ENCODE data around the gene RELN. TPM values are rescaled to one million over a fixed set of nuclear protein-coding genes. Genes with fewer than 3 reads are reported as not detected.

Gene RELN
- total RNA-seq, 1 donor from 2014 or later, result 14.1 TPM

DNA sequence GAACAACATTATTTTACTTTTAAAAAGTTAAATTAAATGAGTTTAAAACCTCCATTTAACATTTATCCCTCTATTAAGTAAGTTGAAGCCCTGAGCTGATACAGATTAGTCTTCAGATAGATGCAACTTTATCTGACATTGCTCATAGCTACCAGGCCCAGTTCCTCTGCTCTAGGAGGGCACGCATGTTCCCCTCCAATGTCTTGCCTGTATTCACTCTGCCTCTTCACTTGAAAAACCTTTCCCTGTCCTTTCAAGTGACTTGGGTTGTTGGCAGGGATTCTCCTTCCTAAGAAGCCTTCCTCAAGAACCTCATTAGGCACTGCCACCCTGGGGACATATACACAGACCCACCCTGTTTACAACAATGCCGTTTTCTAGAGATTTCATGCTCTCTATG lies 270.4 kb downstream of the RELN start:
- H3K4me1 ChIP-seq (ENCODE audit: control insufficient read depth in 3 of 3, insufficient read depth in 3 of 3, low read length in 3 of 3), result no peaks in the 10 kb centered on the region
- H3K4me3 ChIP-seq (ENCODE audit: low read length in 3 of 3), result no peak overlapping the region
- no peaks in the 10 kb centered on the region for H3K9me3 ChIP-seq (ENCODE audit: control insufficient read depth in 3 of 3, low read length in 3 of 3)
- H3K27ac ChIP-seq (ENCODE audit: low read depth, low read length), result no peak overlapping the region
- peaks cover 0 to 6% (median 0%) of the 10 kb centered on the region in 3 donors for H3K27me3 ChIP-seq (ENCODE audit: control insufficient read depth in 3 of 3, insufficient read depth in 3 of 3, low read length in 3 of 3)
- no peak overlapping the region for H3K9ac ChIP-seq (ENCODE audit: low read depth in 1 of 3, low read length in 3 of 3)
- H3K36me3 ChIP-seq (ENCODE audit: control insufficient read depth in 3 of 3, insufficient read depth in 3 of 3, low read length in 3 of 3), result no peaks in the 10 kb centered on the region

DNA sequence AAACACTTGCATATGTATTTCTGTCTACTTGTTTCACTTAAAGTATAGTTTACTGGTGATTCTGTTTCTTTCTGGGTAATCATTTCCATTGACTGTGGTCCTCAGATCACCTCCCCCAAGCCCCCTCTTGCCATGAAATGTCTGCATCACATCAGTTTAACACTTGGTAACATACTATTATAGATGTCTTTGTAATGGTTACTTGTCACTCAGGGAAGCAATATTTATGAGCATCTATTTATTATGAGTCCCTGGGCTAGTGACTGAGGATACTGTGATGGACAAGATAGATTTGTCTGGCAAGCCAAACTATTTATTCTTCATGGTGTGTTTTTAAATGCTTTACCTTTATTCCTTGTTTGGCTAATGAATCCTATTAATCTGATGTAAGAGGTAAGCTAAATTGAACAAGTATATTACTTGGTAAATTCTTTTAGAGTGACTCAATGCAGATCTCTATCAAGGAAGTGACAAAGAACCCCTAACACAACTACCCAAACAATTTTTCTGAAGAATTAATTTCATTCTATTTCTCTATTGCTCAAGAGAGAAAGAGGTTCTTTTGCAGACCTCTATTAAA lies 270.9 kb downstream of the RELN start:
- no peak overlapping the region for H3K9ac ChIP-seq (ENCODE audit: low read depth in 1 of 3, low read length in 3 of 3)
- no peak overlapping the region for H3K4me3 ChIP-seq (ENCODE audit: low read length in 3 of 3)
- no peaks in the 10 kb centered on the region for H3K4me1 ChIP-seq (ENCODE audit: control insufficient read depth in 3 of 3, insufficient read depth in 3 of 3, low read length in 3 of 3)

DNA sequence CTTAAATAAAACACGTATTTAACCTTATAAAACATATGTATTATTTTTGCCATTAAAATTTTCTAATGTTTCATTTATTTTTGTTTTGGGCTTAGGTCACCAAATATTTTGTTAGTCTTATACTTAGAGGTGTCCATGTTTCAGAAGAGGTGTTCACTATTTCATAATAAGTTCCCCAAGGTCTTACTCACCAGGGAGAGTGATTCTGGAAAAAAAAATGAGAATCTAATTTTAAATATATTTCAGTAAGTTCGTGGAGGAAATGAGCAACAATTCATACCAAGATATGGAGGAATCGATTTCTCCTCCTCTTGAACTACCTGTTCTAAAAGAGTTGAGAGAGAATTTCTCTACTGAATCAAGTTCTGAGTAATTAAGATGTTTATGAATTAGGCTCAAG lies 271.9 kb downstream of the RELN start:
- Histone ChIP-seq H3K27ac (ENCODE audit: low read depth, low read length) (no peak overlapping the region), H3K4me1 (ENCODE audit: control insufficient read depth in 3 of 3, insufficient read depth in 3 of 3, low read length in 3 of 3) (no peaks in the 10 kb centered on the region), H3K27me3 (ENCODE audit: control insufficient read depth in 3 of 3, insufficient read depth in 3 of 3, low read length in 3 of 3) (peaks cover 0 to 6% (median 0%) of the 10 kb centered on the region in 3 donors), H3K9me3 (ENCODE audit: control insufficient read depth in 3 of 3, low read length in 3 of 3) (no peaks in the 10 kb centered on the region), H3K9ac (ENCODE audit: low read depth in 1 of 3, low read length in 3 of 3) (no peak overlapping the region), H3K36me3 (ENCODE audit: control insufficient read depth in 3 of 3, insufficient read depth in 3 of 3, low read length in 3 of 3) (no peaks in the 10 kb centered on the region), H3K4me3 (ENCODE audit: low read length in 3 of 3) (no peak overlapping the region)

More for the DNA sequence above, 270.9 kb downstream of the RELN start:
- Histone ChIP-seq H3K27me3 (ENCODE audit: control insufficient read depth in 3 of 3, insufficient read depth in 3 of 3, low read length in 3 of 3) (peaks cover 0 to 6% (median 0%) of the 10 kb centered on the region in 3 donors), H3K36me3 (ENCODE audit: control insufficient read depth in 3 of 3, insufficient read depth in 3 of 3, low read length in 3 of 3) (no peaks in the 10 kb centered on the region), H3K9me3 (ENCODE audit: control insufficient read depth in 3 of 3, low read length in 3 of 3) (no peaks in the 10 kb centered on the region), H3K27ac (ENCODE audit: low read depth, low read length) (no peak overlapping the region)

DNA sequence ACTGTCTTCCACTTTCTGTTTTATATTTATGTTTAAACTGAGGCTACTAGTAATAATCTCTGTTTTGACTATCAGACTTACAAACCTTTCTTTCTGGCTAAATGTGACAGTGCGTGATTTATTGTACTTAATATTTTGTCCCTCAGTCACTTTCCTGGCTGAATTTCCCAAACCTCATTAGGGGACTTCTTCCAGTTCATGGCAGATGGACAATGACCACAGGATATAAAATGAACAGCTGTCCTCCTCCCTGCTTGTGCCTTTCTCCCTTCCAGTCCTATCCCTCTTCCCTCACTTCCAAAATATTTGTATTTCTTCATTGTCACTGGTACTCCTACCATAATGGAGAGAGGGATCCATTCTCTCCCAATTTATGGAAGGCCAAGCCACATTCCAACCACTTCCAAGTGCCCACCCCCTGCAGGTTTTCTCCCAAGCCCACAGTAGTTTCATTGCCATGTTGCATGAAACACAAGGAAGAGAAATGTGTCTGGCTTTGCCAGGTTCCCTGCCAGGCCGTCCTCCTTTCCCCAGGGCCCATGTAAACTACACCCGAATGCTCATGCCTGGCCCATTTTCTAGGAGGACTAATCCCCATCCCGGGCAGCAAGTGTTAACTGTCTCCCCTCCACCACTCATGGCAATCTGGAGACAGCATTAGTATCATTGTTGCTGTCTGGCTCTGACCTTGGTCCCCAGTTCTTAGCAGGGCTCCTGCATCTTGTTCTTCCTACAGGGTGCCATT lies 273.9 kb downstream of the RELN start:
- Histone ChIP-seq H3K9ac (ENCODE audit: low read depth in 1 of 3, low read length in 3 of 3) (no peak overlapping the region), H3K4me1 (ENCODE audit: control insufficient read depth in 3 of 3, insufficient read depth in 3 of 3, low read length in 3 of 3) (no peaks in the 10 kb centered on the region), H3K27ac (ENCODE audit: low read depth, low read length) (no peak overlapping the region), H3K27me3 (ENCODE audit: control insufficient read depth in 3 of 3, insufficient read depth in 3 of 3, low read length in 3 of 3) (peaks cover 0 to 6% (median 0%) of the 10 kb centered on the region in 3 donors), H3K36me3 (ENCODE audit: control insufficient read depth in 3 of 3, insufficient read depth in 3 of 3, low read length in 3 of 3) (no peaks in the 10 kb centered on the region), H3K9me3 (ENCODE audit: control insufficient read depth in 3 of 3, low read length in 3 of 3) (no peaks in the 10 kb centered on the region), H3K4me3 (ENCODE audit: low read length in 3 of 3) (no peak overlapping the region)

DNA sequence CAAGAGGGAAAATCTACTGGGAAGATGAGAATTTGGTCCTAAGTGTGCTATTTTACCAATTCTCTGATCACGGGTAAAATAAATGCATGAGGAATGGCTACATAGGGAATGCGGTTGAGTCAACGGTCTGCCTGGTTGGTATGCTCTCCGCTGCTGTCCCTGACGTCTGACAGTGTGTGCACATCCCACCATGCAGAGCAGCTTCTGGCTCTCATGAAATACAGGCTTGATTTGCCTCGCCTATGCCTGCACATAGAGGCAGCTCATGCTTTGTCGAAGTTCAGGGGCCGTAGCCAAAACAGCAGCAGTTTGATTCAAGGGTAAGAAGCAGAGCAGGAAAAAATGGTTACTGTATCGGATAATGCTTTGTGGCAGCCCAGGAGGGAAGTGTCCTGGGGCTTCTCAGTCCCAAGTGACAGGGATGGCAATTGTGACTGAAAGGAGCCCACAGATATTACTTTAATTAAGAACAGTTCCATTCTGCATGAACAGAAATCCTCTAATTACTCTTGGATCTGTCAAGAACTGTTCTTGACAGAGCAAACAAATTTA lies 275.0 kb downstream of the RELN start:
- Histone ChIP-seq H3K9me3 (ENCODE audit: control insufficient read depth in 3 of 3, low read length in 3 of 3) (no peaks in the 10 kb centered on the region), H3K27me3 (ENCODE audit: control insufficient read depth in 3 of 3, insufficient read depth in 3 of 3, low read length in 3 of 3) (peaks cover 0 to 6% (median 0%) of the 10 kb centered on the region in 3 donors), H3K27ac (ENCODE audit: low read depth, low read length) (no peak overlapping the region), H3K4me3 (ENCODE audit: low read length in 3 of 3) (no peak overlapping the region), H3K36me3 (ENCODE audit: control insufficient read depth in 3 of 3, insufficient read depth in 3 of 3, low read length in 3 of 3) (no peaks in the 10 kb centered on the region), H3K4me1 (ENCODE audit: control insufficient read depth in 3 of 3, insufficient read depth in 3 of 3, low read length in 3 of 3) (no peaks in the 10 kb centered on the region), H3K9ac (ENCODE audit: low read depth in 1 of 3, low read length in 3 of 3) (no peak overlapping the region)

DNA sequence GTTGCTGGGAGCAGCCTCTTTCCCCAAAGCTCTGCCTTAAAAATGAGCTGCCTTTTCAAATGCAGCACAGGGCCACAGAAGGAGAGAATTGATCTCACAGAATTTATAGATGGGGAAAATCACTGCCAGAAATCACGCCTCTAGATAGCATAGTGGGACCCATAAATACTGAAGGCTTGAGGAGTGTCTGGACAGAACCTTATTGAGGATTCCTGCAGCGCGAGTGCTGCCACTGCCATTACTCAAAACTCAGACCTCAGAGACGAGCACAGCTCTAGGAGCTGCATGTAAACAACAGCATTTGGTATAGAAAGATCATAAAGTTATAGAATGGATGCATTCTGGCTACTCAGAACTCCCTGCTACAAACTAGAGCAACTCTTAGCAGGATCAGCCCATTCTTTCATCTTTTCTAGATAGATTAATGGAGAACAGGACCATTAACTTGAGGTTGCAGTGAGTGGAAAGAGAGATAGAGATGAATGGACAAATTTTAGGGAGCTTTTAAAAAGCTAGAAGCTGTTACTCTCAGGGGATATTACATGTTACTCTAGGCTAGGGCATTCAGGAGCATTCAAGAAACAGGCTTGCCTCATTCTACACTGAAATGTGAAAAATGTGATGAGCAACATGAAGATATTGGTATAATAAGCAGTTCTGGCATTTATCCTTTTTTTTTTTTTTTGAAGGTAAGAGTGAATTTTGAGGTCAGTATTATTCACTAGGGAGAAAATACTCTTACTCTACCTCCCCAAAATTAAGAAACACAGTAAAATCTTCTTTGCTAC lies 276.3 kb downstream of the RELN start:
- Histone ChIP-seq H3K4me3 (ENCODE audit: low read length in 3 of 3) (no peak overlapping the region), H3K27ac (ENCODE audit: low read depth, low read length) (no peak overlapping the region), H3K27me3 (ENCODE audit: control insufficient read depth in 3 of 3, insufficient read depth in 3 of 3, low read length in 3 of 3) (peaks cover 0 to 6% (median 0%) of the 10 kb centered on the region in 3 donors), H3K9me3 (ENCODE audit: control insufficient read depth in 3 of 3, low read length in 3 of 3) (no peaks in the 10 kb centered on the region), H3K9ac (ENCODE audit: low read depth in 1 of 3, low read length in 3 of 3) (no peak overlapping the region), H3K36me3 (ENCODE audit: control insufficient read depth in 3 of 3, insufficient read depth in 3 of 3, low read length in 3 of 3) (no peaks in the 10 kb centered on the region), H3K4me1 (ENCODE audit: control insufficient read depth in 3 of 3, insufficient read depth in 3 of 3, low read length in 3 of 3) (no peaks in the 10 kb centered on the region)

DNA sequence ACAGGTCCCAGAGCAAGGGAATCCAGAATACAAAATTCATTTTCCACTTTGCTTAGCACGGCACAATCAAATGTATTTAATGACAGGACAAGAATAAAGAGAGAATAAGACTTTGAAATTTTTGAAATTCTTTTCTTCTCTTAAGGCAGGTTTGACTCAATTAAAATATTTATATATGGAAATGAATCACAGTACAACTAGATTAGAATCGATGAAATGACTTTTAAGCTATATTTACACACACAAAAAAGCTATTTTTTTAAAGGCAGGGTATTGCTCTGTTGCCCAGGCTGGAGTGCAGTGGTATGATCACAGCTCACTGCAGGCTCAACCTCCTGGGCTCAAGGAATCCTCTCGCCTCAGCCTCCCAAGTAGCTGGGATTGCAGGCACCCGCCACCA lies 278.0 kb downstream of the RELN start:
- Histone ChIP-seq H3K27me3 (ENCODE audit: control insufficient read depth in 3 of 3, insufficient read depth in 3 of 3, low read length in 3 of 3) (peaks cover 0 to 6% (median 0%) of the 10 kb centered on the region in 3 donors), H3K9me3 (ENCODE audit: control insufficient read depth in 3 of 3, low read length in 3 of 3) (no peaks in the 10 kb centered on the region), H3K9ac (ENCODE audit: low read depth in 1 of 3, low read length in 3 of 3) (no peak overlapping the region), H3K4me1 (ENCODE audit: control insufficient read depth in 3 of 3, insufficient read depth in 3 of 3, low read length in 3 of 3) (no peaks in the 10 kb centered on the region), H3K27ac (ENCODE audit: low read depth, low read length) (no peak overlapping the region), H3K36me3 (ENCODE audit: control insufficient read depth in 3 of 3, insufficient read depth in 3 of 3, low read length in 3 of 3) (no peaks in the 10 kb centered on the region), H3K4me3 (ENCODE audit: low read length in 3 of 3) (no peak overlapping the region)

DNA sequence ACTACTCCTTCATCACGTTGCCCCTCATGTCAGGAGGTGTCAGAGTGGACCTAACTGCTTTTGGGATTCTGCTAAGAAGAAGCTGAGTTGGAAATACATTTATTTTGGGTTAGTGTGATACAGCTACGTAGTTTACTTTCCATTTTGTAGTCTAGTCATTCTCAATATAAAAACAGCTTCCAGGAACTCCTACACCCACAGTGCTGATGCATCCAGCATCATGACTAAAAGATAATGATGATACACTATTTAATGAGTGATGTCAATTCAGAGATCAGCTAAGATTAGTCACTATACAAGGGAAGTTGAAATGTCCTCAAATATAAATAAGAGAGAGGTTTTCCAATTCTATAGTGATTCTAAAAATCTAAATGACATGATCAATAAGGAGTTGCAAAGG lies 279.2 kb downstream of the RELN start:
- no peak overlapping the region for H3K27ac ChIP-seq (ENCODE audit: low read depth, low read length)
- H3K4me3 ChIP-seq (ENCODE audit: low read length in 3 of 3), result no peak overlapping the region
- H3K27me3 ChIP-seq (ENCODE audit: control insufficient read depth in 3 of 3, insufficient read depth in 3 of 3, low read length in 3 of 3), result peaks cover 0 to 4% (median 0%) of the 10 kb centered on the region in 3 donors
- H3K9ac ChIP-seq (ENCODE audit: low read depth in 1 of 3, low read length in 3 of 3), result no peak overlapping the region
- H3K9me3 ChIP-seq (ENCODE audit: control insufficient read depth in 3 of 3, low read length in 3 of 3), result no peaks in the 10 kb centered on the region
- H3K36me3 ChIP-seq (ENCODE audit: control insufficient read depth in 3 of 3, insufficient read depth in 3 of 3, low read length in 3 of 3), result no peaks in the 10 kb centered on the region
- no peaks in the 10 kb centered on the region for H3K4me1 ChIP-seq (ENCODE audit: control insufficient read depth in 3 of 3, insufficient read depth in 3 of 3, low read length in 3 of 3)

DNA sequence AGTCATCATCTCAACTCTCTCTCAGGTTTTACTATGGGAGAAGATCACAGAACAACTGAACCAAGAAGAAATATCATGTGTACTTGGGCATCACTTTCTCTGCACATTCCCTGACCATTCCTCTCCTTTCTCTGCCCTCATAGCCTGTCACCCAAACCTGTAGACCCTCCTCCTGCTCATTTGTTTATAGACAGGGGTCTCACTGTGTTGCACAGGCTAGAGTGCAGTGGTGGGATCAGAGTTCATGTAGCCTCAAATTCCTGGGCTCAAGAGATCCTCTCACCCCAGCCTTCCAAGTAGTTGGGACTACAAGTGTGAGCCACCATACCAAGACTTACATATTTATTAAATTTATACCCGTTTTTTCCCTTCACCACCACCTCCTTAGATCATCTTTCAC lies 282.7 kb downstream of the RELN start:
- Histone ChIP-seq H3K27ac (ENCODE audit: low read depth, low read length) (no peak overlapping the region), H3K4me1 (ENCODE audit: control insufficient read depth in 3 of 3, insufficient read depth in 3 of 3, low read length in 3 of 3) (no peaks in the 10 kb centered on the region), H3K9ac (ENCODE audit: low read depth in 1 of 3, low read length in 3 of 3) (no peak overlapping the region), H3K4me3 (ENCODE audit: low read length in 3 of 3) (no peak overlapping the region), H3K9me3 (ENCODE audit: control insufficient read depth in 3 of 3, low read length in 3 of 3) (no peaks in the 10 kb centered on the region), H3K27me3 (ENCODE audit: control insufficient read depth in 3 of 3, insufficient read depth in 3 of 3, low read length in 3 of 3) (no peaks in the 10 kb centered on the region), H3K36me3 (ENCODE audit: control insufficient read depth in 3 of 3, insufficient read depth in 3 of 3, low read length in 3 of 3) (no peaks in the 10 kb centered on the region)

DNA sequence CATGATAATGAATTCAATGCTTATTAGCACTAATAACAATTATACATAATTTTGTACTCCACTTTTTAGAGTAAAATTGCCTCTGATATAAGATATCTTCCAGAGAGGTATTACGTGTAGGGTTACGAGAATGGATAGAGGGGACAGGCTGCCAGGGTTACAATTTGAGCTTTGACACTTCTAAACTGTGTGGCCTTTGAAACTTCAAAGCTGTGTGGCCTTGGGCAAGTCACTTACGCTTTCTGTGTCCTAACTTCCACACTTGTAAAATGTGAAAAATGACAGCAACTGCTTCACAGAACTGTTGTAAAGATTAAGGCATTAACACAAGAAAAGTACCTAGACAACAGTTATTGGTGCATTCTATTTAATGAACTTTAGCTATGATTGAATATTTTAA lies 283.9 kb downstream of the RELN start:
- no peaks in the 10 kb centered on the region for H3K4me1 ChIP-seq (ENCODE audit: control insufficient read depth in 3 of 3, insufficient read depth in 3 of 3, low read length in 3 of 3)
- no peak overlapping the region for H3K9ac ChIP-seq (ENCODE audit: low read depth in 1 of 3, low read length in 3 of 3)
- H3K27me3 ChIP-seq (ENCODE audit: control insufficient read depth in 3 of 3, insufficient read depth in 3 of 3, low read length in 3 of 3), result no peaks in the 10 kb centered on the region
- H3K27ac ChIP-seq (ENCODE audit: low read depth, low read length), result no peak overlapping the region
- H3K9me3 ChIP-seq (ENCODE audit: control insufficient read depth in 3 of 3, low read length in 3 of 3), result no peaks in the 10 kb centered on the region
- no peak overlapping the region for H3K4me3 ChIP-seq (ENCODE audit: low read length in 3 of 3)
- H3K36me3 ChIP-seq (ENCODE audit: control insufficient read depth in 3 of 3, insufficient read depth in 3 of 3, low read length in 3 of 3), result no peaks in the 10 kb centered on the region

All from skeletal muscle tissue (tissue), 4 donors.